Transverse colon (tissue), 4 donors: ENCODE measurements around the gene LRCH3.

Source experiments
- POLR2A ChIP-seq: fragments of 450-650 bp; IDR thresholded peaks from one replicate; pipeline ENCODE4 v1.6.1; 2016; ENCODE audit warnings: antibody characterized with exemption, mild to moderate bottlenecking, moderate library complexity
- POLR2AphosphoS5 ChIP-seq, 3 donors: sonication (generic); formaldehyde crosslinking; IDR thresholded peaks; one replicate each; pipeline ENCODE4 v1.6.1; 2016; ENCODE audit warnings: antibody characterized with exemption in 3 of 3
- TF ChIP-seq, protein P1 (sequence below), 5 experiments: fragments of 200-600 bp in 3 of 5; fragments of 450-650 bp in 2 of 5; sonication (generic) in 3 of 5; IDR thresholded peaks; 1 replicate in 2 of 5; 2 replicates in 3 of 5; pipeline ENCODE4 v1.5.1; 2016 to 2017; ENCODE audit warnings: antibody characterized with exemption in 5 of 5, inconsistent platforms in 3 of 5, mild to moderate bottlenecking in 2 of 5, moderate library complexity in 1 of 5

DNA sequence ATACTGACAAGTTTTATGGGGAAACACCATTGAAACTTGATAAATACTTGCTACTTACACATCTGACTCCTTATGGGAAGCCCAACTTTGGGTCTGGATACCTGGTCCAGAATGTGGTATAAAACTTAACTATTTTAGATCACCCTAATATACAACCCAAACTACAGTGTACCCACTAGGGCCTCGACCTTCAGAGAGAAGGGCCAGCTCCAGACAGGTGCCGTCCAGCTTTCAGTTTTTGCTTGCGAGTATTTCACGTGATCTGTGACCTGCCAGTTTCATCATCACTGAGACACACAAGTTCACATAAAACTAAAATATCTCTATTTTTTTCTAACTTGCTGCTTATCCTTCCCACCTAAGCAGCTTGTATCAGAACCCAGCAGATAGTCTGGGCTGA, 99.6 kb downstream of the LRCH3 start:
- TF ChIP-seq POLR2AphosphoS5 (IDR thresholded peaks at IDR 0.05) (no peak), POLR2A (no peak)
- TF ChIP-seq, protein P1, sequence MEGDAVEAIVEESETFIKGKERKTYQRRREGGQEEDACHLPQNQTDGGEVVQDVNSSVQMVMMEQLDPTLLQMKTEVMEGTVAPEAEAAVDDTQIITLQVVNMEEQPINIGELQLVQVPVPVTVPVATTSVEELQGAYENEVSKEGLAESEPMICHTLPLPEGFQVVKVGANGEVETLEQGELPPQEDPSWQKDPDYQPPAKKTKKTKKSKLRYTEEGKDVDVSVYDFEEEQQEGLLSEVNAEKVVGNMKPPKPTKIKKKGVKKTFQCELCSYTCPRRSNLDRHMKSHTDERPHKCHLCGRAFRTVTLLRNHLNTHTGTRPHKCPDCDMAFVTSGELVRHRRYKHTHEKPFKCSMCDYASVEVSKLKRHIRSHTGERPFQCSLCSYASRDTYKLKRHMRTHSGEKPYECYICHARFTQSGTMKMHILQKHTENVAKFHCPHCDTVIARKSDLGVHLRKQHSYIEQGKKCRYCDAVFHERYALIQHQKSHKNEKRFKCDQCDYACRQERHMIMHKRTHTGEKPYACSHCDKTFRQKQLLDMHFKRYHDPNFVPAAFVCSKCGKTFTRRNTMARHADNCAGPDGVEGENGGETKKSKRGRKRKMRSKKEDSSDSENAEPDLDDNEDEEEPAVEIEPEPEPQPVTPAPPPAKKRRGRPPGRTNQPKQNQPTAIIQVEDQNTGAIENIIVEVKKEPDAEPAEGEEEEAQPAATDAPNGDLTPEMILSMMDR (IDR thresholded peaks at IDR 0.05), result no peak
